Activated T-helper 2 cell treated with anti-CD3 and anti-CD28 coated beads, Interferon-gamma antibody, Interleukin-2, Interleukin-4, amounts not matched to agents 10 μg/mL and 5 μg/mL and 100 μg/mL, durations not matched to agents 14 hours and 24 hours and 36 hours (primary cell): ENCODE measurements around the gene SLC35A1. TPM values are rescaled to one million over a fixed set of nuclear protein-coding genes. Genes with fewer than 3 reads are reported as not detected.

Experiments used
- DNase-seq: peaks from one replicate; pipeline ENCODE4 v3.0.0; 2021; ENCODE audit warnings: low spot score
- H3K27ac Mint-ChIP-seq: one replicate; pipeline ENCODE4 v1.8.0; 2021; ENCODE audit warnings: mixed read lengths
- H3K27me3 Mint-ChIP-seq: one replicate; pipeline ENCODE4 v1.8.0; 2021; ENCODE audit warnings: low read depth, mixed read lengths
- H3K36me3 Mint-ChIP-seq: one replicate; pipeline ENCODE4 v1.8.0; 2021; ENCODE audit warnings: low read depth, mixed read lengths
- H3K4me1 Mint-ChIP-seq: one replicate; pipeline ENCODE4 v1.8.0; 2021; ENCODE audit warnings: low read depth, mixed read lengths
- H3K4me3 Mint-ChIP-seq: one replicate; pipeline ENCODE4 v1.8.0; 2021; ENCODE audit warnings: low read depth, mild to moderate bottlenecking, moderate library complexity, mixed read lengths
- H3K9me3 Mint-ChIP-seq: one replicate; pipeline ENCODE4 v1.8.0; 2021; ENCODE audit warnings: mixed read lengths
- intact Hi-C: fragments of 100-400 bp; cut with micrococcal nuclease; formaldehyde crosslinking; loops from one replicate; pipeline ENCODE4 v1.15.1; 2023
- total RNA-seq: library from RNA; stranded (reverse); gene quantifications from 2 replicates; pipeline ENCODE4 v1.2.3, GENCODE V29; 2022

Gene SLC35A1
- total RNA-seq, 1 donor from 2014 or later, result 10.5 TPM

- Mint-ChIP-seq H3K27me3 (no peaks in the 10 kb centered on the region), H3K4me1 (peaks cover 1% of the 10 kb centered on the region), H3K27ac (no peak overlapping the region), H3K4me3 (no peak overlapping the region), H3K9me3 (peaks cover 10% of the 10 kb centered on the region), H3K36me3 (peaks cover 53% of the 10 kb centered on the region)
- no peak for DNase-seq
- intact Hi-C loops, result no loop called here
Observed at GRCh38 chr6:87539554-87539953, 66.8 kb downstream of the SLC35A1 start.

- intact Hi-C loops, result no loop called here
- Mint-ChIP-seq H3K36me3 (peaks cover 61% of the 10 kb centered on the region), H3K4me1 (peaks cover 3% of the 10 kb centered on the region), H3K9me3 (peaks cover 10% of the 10 kb centered on the region), H3K27ac (no peak overlapping the region), H3K27me3 (no peaks in the 10 kb centered on the region), H3K4me3 (no peak overlapping the region)
- no peak for DNase-seq
Observed at GRCh38 chr6:87540539-87540938, 67.8 kb downstream of the SLC35A1 start.

GRCh38 chr6:87541041-87541440 lies 68.3 kb downstream of the SLC35A1 start:
- intact Hi-C loops, result no loop called here

GRCh38 chr6:87541744-87542143 lies 69.0 kb downstream of the SLC35A1 start:
- intact Hi-C loops, result no loop called here
- no peak for DNase-seq
- peaks cover 10% of the 10 kb centered on the region for H3K9me3 Mint-ChIP-seq
- H3K4me3 Mint-ChIP-seq, result no peak overlapping the region
- no peak overlapping the region for H3K27ac Mint-ChIP-seq
- no peaks in the 10 kb centered on the region for H3K27me3 Mint-ChIP-seq
- peaks cover 6% of the 10 kb centered on the region for H3K4me1 Mint-ChIP-seq
- peaks cover 69% of the 10 kb centered on the region for H3K36me3 Mint-ChIP-seq

More at GRCh38 chr6:87541041-87541440, 68.3 kb downstream of the SLC35A1 start:
- no peak for DNase-seq
- Mint-ChIP-seq H3K27me3 (no peaks in the 10 kb centered on the region), H3K27ac (no peak overlapping the region), H3K9me3 (peaks cover 10% of the 10 kb centered on the region), H3K4me3 (no peak overlapping the region), H3K4me1 (peaks cover 4% of the 10 kb centered on the region), H3K36me3 (peaks cover 66% of the 10 kb centered on the region)

GRCh38 chr6:87543696-87544473 lies 71.1 kb downstream of the SLC35A1 start:
- intact Hi-C loops, result no loop called here
- peaks cover 10% of the 10 kb centered on the region for H3K9me3 Mint-ChIP-seq
- H3K27ac Mint-ChIP-seq, result no peak overlapping the region
- peaks cover 66% of the 10 kb centered on the region for H3K36me3 Mint-ChIP-seq
- no peak for DNase-seq
- H3K4me1 Mint-ChIP-seq, result peaks cover 6% of the 10 kb centered on the region
- no peaks in the 10 kb centered on the region for H3K27me3 Mint-ChIP-seq
- H3K4me3 Mint-ChIP-seq, result no peak overlapping the region

GRCh38 chr6:87544474-87544735 lies 71.6 kb downstream of the SLC35A1 start:
- intact Hi-C loops, result no loop called here
- H3K4me3 Mint-ChIP-seq, result no peak overlapping the region
- H3K27ac Mint-ChIP-seq, result no peak overlapping the region
- H3K36me3 Mint-ChIP-seq, result peaks cover 62% of the 10 kb centered on the region
- no peaks in the 10 kb centered on the region for H3K27me3 Mint-ChIP-seq
- H3K9me3 Mint-ChIP-seq, result peaks cover 7% of the 10 kb centered on the region
- DNase-seq, result no peak
- peaks cover 6% of the 10 kb centered on the region for H3K4me1 Mint-ChIP-seq

GRCh38 chr6:87551799-87552198 lies 79.0 kb downstream of the SLC35A1 start:
- intact Hi-C loops, result no loop called here
- Mint-ChIP-seq H3K27ac (no peak overlapping the region), H3K36me3 (peaks cover 50% of the 10 kb centered on the region), H3K4me1 (peaks cover 1% of the 10 kb centered on the region), H3K27me3 (no peaks in the 10 kb centered on the region), H3K9me3 (no peaks in the 10 kb centered on the region), H3K4me3 (no peak overlapping the region)
- no peak for DNase-seq

GRCh38 chr6:87553159-87553765 lies 80.5 kb downstream of the SLC35A1 start:
- no peak overlapping the region for H3K4me3 Mint-ChIP-seq
- no peak overlapping the region for H3K27ac Mint-ChIP-seq
- no peaks in the 10 kb centered on the region for H3K27me3 Mint-ChIP-seq
- intact Hi-C loops, result no loop called here
- no peak for DNase-seq
- peaks cover 58% of the 10 kb centered on the region for H3K36me3 Mint-ChIP-seq
- H3K9me3 Mint-ChIP-seq, result no peaks in the 10 kb centered on the region
- H3K4me1 Mint-ChIP-seq, result peaks cover 1% of the 10 kb centered on the region

GRCh38 chr6:87555506-87555905 lies 82.7 kb downstream of the SLC35A1 start:
- Mint-ChIP-seq H3K27me3 (no peaks in the 10 kb centered on the region), H3K4me3 (no peak overlapping the region), H3K27ac (no peak overlapping the region), H3K4me1 (peaks cover 1% of the 10 kb centered on the region), H3K9me3 (no peaks in the 10 kb centered on the region), H3K36me3 (peaks cover 49% of the 10 kb centered on the region)
- no peak for DNase-seq
- intact Hi-C loops, result no loop called here

GRCh38 chr6:87558446-87558845 lies 85.7 kb downstream of the SLC35A1 start:
- Mint-ChIP-seq H3K27me3 (no peaks in the 10 kb centered on the region), H3K4me1 (peaks cover 1% of the 10 kb centered on the region), H3K36me3 (peaks cover 46% of the 10 kb centered on the region), H3K9me3 (no peaks in the 10 kb centered on the region), H3K4me3 (no peak overlapping the region), H3K27ac (no peak overlapping the region)
- intact Hi-C loops, result no loop called here
- no peak for DNase-seq

GRCh38 chr6:87561017-87561416 lies 88.2 kb downstream of the SLC35A1 start:
- Mint-ChIP-seq H3K9me3 (no peaks in the 10 kb centered on the region), H3K4me1 (peaks cover 2% of the 10 kb centered on the region), H3K36me3 (peaks cover 45% of the 10 kb centered on the region), H3K27ac (no peak overlapping the region), H3K27me3 (no peaks in the 10 kb centered on the region), H3K4me3 (no peak overlapping the region)
- DNase-seq, result no peak
- intact Hi-C loops, result no loop called here
